HG02870 (cell line): ENCODE results near the gene SULT1C3.

Experiments used
- ATAC-seq: cut with Tn5 transposase; IDR thresholded peaks from one replicate; pipeline ENCODE4 v1.9.1; 2021; ENCODE audit warnings: mild to moderate bottlenecking, moderate library complexity; ENCODE audit not compliant: unreplicated experiment

SULT1C3 gene

DNA sequence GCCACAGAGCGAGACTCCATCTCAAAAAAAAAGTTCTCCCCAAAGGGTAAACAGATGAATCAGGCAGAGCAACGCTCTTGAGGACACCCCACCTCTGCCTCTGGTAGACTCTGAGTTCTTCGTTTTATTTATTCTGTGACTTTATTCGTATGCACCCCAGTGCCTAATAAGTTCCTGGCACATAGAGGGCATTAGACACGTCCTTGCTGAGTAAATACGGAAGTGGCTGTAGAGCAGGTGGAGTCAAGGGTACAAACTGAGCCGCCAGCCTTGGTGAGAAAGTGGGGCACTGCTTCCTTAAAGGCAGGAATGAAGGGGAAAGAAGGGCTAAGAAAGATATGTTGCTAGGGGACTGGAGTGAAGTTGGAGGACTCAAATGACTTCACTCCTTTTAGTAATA is 61.8 kb downstream of the SULT1C3 start:
- no peak for ATAC-seq

DNA sequence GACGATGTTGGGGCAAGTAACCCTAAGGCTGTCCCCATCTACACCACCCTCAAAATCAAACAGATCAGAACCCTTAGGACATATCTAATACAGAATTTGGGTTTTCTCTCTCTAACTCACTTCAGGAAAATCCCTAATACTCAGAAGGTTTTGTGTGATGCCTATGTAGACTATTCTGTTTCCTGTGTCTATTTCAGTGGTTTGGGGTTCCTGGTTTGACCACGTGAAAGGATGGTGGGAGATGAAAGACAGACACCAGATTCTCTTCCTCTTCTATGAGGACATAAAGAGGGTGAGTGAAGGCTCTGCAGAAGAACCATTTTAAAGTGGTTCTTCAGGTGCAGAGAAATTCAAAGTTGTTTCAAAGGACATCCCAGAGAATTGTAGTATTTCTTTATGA is 65.2 kb downstream of the SULT1C3 start:
- ATAC-seq = peak; percentile 71

DNA sequence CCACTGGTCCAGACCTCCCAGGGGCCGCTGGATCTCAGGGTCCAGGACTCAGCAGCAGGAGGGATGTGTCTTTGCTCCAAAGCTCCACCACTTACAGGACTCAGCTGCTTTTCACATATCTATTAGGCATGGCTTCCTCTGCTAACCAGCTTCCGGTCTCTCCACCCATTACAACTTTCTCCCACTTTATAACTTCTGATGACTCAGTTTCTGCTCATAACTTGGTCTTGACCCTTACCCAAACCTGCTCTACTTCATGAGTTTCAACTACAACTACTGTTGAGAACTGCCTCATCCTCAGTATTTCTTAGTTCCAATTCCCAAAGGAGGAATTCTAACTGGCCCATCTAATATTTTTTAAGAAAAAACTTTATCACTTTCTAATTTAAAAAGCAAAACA is 66.1 kb downstream of the SULT1C3 start:
- ATAC-seq = no peak

DNA sequence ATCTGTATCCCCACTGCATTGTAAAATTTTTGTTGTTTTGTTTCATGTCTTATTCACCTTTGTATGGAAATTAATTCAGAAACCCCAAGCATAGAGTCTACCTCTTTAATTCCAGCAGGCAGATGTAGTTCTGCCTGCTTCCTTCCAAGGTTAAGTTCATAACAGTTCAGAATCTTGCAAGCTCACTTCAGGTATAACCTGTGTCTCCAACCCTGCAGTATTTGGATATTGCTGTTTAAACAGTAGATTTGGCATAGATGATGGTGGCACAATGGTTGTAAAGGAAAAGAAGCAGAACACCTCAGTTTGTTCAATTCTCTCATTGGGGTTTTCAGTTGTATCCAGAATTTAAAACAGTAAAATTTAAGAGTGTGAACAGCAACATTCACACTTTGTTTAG is 70.1 kb downstream of the SULT1C3 start:
- no peak for ATAC-seq
